K562 (cell line): ENCODE results near the gene CLIP1.
"Not testable (repeated sequence)": the region's sequence is repeated elsewhere in the genome, so short reads cannot be mapped to it uniquely, and the experiment has no call there.

Experiments
- EP300 ChIP-seq: IDR thresholded peaks from 2 replicates; pipeline ENCODE4 v1.6.1; 2012; ENCODE audit warnings: low read length, improper control_type of control experiment
- MBD2 ChIP-seq: sonication (generic); IDR thresholded peaks from 2 replicates; pipeline ENCODE4 v1.6.1; 2016; ENCODE audit warnings: low read depth, borderline replicate concordance
- MTA1 ChIP-seq: fragments of 450-650 bp; IDR thresholded peaks from 2 replicates; pipeline ENCODE4 v1.6.1; 2017; ENCODE audit warnings: borderline replicate concordance
- NFYB ChIP-seq: IDR thresholded peaks from 2 replicates; pipeline ENCODE4 v1.6.1; 2011; ENCODE audit warnings: mild to moderate bottlenecking, moderate library complexity; ENCODE audit not compliant: insufficient read length; ENCODE audit errors: extremely low read depth
- TCF7 ChIP-seq: sonication (generic); IDR thresholded peaks from 2 replicates; pipeline ENCODE4 v1.6.1; 2016; ENCODE audit warnings: antibody characterized with exemption, borderline replicate concordance
- YY1 ChIP-seq, 3 experiments: IDR thresholded peaks; 2 replicates each; pipeline ENCODE4 v1.6.1; 2011; ENCODE audit warnings: low read length in 2 of 3, mild to moderate bottlenecking in 2 of 3, moderate library complexity in 2 of 3, borderline replicate concordance in 1 of 3, control low read depth in 1 of 3, low read depth in 1 of 3; ENCODE audit not compliant: insufficient read depth in 3 of 3, insufficient replicate concordance in 2 of 3, control insufficient read depth in 1 of 3, insufficient read length in 1 of 3; ENCODE audit errors: extremely low read depth in 1 of 3
- ZNF133 ChIP-seq: fragments of 250-450 bp; sonication (Bioruptor Pico); IDR thresholded peaks from 2 replicates; pipeline ENCODE4 v1.4.0; 2020; ENCODE audit warnings: mild to moderate bottlenecking
- ZNF277 ChIP-seq: fragments of 250-450 bp; sonication (Bioruptor Pico); IDR thresholded peaks from 2 replicates; pipeline ENCODE4 v1.8.0; 2022; ENCODE audit warnings: inconsistent platforms, mild to moderate bottlenecking, moderate library complexity, borderline replicate concordance
- ZNF282 ChIP-seq: sonication (generic); formaldehyde crosslinking; IDR thresholded peaks from 2 replicates; pipeline ENCODE4 v1.8.1; 2023; ENCODE audit warnings: missing genetic modification reagents
- ZNF354B ChIP-seq: fragments of 250-450 bp; sonication (Bioruptor Pico); IDR thresholded peaks from 2 replicates; pipeline ENCODE4 v1.4.0; 2020
- ZNF518B ChIP-seq: fragments of 250-450 bp; sonication (Bioruptor Pico); IDR thresholded peaks from 2 replicates; pipeline ENCODE4 v1.5.0; 2021; ENCODE audit warnings: mild to moderate bottlenecking, moderate library complexity
- ZNF717 ChIP-seq: fragments of 250-450 bp; sonication (Bioruptor Pico); IDR thresholded peaks from 2 replicates; pipeline ENCODE4 v1.5.0; 2021
- ZNF785 ChIP-seq: fragments of 250-450 bp; sonication (Bioruptor Pico); IDR thresholded peaks from 2 replicates; pipeline ENCODE4 v1.4.0; 2020; ENCODE audit warnings: mild to moderate bottlenecking
- TF ChIP-seq, protein P1 (sequence below), 2 experiments: fragments of 150-350 bp in 1 of 2; IDR thresholded peaks; 2 replicates each; pipeline ENCODE4 v1.6.1; 2012 to 2016; ENCODE audit warnings: low read depth in 2 of 2, low read length in 2 of 2, mild to moderate bottlenecking in 1 of 2, moderate library complexity in 1 of 2

DNA sequence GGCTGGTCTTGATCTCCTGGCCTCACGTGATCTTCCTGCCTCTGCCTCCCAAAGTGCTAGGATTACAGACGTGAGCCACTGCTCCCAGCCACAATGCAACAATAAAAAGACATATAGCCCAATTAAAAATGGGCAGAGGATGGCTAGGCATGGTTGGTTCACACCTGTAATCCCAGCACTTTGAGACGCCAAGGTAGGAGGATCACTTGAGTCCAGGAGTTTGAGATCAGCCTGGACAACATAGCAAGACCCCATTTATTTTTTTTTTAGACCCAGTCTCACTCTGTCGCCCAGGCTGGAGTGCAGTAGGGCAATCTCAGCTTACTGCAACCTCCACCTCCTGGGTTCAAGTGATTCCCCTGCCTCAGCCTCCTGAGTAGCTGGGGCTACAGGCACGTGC lies 21.6 kb upstream of the CLIP1 start:
- not testable (repeated sequence) for TF ChIP-seq ZNF518B (CRISPR knock-in tag); NFYB; MTA1; ZNF354B (CRISPR knock-in tag); ZNF277; TCF7; ZNF133 (CRISPR knock-in tag); ZNF282 (CRISPR knock-in tag); MBD2; EP300; YY1 (IDR thresholded peaks at IDR 0.05; ENCODE audit: borderline replicate concordance in 1 of 3, control insufficient read depth in 1 of 3, extremely low read depth in 1 of 3, insufficient read depth in 3 of 3, insufficient read length in 1 of 3, insufficient replicate concordance in 2 of 3, low read depth in 1 of 3, low read length in 2 of 3); ZNF785; ZNF717 (CRISPR knock-in tag)
- TF ChIP-seq, protein P1, sequence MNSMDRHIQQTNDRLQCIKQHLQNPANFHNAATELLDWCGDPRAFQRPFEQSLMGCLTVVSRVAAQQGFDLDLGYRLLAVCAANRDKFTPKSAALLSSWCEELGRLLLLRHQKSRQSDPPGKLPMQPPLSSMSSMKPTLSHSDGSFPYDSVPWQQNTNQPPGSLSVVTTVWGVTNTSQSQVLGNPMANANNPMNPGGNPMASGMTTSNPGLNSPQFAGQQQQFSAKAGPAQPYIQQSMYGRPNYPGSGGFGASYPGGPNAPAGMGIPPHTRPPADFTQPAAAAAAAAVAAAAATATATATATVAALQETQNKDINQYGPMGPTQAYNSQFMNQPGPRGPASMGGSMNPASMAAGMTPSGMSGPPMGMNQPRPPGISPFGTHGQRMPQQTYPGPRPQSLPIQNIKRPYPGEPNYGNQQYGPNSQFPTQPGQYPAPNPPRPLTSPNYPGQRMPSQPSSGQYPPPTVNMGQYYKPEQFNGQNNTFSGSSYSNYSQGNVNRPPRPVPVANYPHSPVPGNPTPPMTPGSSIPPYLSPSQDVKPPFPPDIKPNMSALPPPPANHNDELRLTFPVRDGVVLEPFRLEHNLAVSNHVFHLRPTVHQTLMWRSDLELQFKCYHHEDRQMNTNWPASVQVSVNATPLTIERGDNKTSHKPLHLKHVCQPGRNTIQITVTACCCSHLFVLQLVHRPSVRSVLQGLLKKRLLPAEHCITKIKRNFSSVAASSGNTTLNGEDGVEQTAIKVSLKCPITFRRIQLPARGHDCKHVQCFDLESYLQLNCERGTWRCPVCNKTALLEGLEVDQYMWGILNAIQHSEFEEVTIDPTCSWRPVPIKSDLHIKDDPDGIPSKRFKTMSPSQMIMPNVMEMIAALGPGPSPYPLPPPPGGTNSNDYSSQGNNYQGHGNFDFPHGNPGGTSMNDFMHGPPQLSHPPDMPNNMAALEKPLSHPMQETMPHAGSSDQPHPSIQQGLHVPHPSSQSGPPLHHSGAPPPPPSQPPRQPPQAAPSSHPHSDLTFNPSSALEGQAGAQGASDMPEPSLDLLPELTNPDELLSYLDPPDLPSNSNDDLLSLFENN (IDR thresholded peaks at IDR 0.05; ENCODE audit: low read depth in 2 of 2, low read length in 2 of 2), result not testable (repeated sequence)
